ENCODE results near the gene ASGR2.
"Not testable (repeated sequence)": the region's sequence is repeated elsewhere in the genome, so short reads cannot be mapped to it uniquely, and the experiment has no call there.

The ASGR2 gene

DNA sequence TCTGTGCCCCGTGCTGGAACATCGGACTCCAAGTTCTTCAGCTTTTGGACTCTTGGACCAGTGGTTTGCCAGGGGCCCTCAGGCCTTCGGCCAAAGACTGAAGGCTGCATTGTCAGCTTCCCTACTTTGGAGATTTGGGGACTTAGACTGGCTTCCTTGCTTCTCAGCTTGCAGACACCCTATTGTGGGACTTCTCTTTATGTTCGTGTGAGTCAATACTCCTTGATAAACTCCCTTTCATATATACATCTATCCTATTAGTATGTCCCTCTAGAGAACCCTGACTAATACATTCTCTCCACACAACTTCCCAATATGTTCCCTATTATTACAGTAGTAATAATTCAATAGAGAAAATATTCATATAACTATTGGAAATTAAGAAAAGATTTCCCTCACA is 9.2 kb upstream of the ASGR2 start:
- DNase-seq (ENCODE audit: low spot score): no peak
- Histone ChIP-seq H3K27ac (no peak overlapping the region), H3K4me3 (no peak overlapping the region)
- TF ChIP-seq, protein P1, sequence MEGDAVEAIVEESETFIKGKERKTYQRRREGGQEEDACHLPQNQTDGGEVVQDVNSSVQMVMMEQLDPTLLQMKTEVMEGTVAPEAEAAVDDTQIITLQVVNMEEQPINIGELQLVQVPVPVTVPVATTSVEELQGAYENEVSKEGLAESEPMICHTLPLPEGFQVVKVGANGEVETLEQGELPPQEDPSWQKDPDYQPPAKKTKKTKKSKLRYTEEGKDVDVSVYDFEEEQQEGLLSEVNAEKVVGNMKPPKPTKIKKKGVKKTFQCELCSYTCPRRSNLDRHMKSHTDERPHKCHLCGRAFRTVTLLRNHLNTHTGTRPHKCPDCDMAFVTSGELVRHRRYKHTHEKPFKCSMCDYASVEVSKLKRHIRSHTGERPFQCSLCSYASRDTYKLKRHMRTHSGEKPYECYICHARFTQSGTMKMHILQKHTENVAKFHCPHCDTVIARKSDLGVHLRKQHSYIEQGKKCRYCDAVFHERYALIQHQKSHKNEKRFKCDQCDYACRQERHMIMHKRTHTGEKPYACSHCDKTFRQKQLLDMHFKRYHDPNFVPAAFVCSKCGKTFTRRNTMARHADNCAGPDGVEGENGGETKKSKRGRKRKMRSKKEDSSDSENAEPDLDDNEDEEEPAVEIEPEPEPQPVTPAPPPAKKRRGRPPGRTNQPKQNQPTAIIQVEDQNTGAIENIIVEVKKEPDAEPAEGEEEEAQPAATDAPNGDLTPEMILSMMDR (IDR thresholded peaks at IDR 0.05): no peak

DNA sequence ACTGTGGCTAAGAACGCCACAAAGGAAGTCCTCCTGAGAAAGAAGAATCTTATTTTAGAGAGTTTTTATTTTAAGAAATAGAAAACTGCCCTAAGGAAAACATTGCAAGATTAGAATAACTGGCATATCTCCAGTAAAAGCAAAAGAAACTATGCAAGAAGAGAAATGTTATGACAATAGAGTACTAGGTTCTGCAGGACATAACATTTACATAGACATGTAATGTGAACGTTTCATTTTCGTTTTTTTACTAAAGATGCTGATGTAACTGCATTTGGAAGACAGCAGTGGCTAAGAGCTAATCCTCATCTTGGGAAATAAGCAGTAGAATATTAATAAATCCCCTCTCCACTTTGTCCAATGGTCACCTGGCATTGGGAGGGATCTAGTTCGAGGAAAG is 7.8 kb upstream of the ASGR2 start:
- no peak overlapping the region for H3K27ac ChIP-seq
- DNase-seq (ENCODE audit: low spot score): no peak
- TF ChIP-seq, protein P1 (IDR thresholded peaks at IDR 0.05): no peak
- H3K4me3 ChIP-seq: no peak overlapping the region

DNA sequence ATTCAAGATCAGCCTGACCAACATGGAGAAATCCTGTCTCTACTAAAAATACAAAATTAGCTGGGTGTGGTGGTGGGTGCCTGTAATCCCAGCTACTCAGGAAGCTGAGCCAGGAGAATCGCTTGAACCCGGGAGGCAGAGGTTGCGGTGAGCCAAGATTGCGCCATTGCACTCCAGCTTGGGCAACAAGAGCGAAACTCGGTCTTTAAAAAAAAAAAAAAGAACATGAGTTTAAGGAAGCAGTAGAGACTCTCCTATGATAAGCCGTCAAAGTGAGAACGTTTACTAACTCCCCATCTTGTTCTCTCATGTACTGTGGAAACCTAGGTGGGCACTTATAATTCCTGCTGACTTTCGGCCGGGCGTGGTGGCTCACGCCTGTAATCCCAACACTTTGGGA is 6.0 kb upstream of the ASGR2 start:
- not testable (repeated sequence) for H3K4me3 ChIP-seq
- peak overlapping the region in 1 of 2 donors; percentile 74 for H3K27ac ChIP-seq

DNA sequence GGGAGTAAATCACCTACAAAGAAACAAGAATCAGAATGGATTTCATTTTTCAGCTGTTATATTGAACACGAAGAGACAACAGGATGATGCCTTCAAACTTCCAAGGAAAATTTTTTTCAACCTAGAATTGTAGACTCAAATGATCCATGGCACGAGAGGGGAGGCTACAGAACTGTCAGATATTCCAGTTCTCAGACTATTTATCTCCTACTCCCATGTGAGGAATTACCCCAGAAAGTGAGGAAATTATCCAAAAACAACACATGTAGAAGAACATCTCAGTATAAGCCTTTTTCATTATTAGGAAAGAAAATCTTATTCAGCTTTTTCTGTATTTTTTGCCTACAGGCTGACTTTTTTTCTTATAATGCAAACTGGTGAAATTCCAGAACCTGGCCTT is 5.5 kb upstream of the ASGR2 start:
- TF ChIP-seq, protein P1 (IDR thresholded peaks at IDR 0.05): no peak
- no peak for DNase-seq (ENCODE audit: low spot score)
- no peak overlapping the region for H3K27ac ChIP-seq
- H3K4me3 ChIP-seq: no peak overlapping the region

More for the DNA sequence above, 6.0 kb upstream of the ASGR2 start:
- not testable (repeated sequence) for DNase-seq (ENCODE audit: low spot score)

DNA sequence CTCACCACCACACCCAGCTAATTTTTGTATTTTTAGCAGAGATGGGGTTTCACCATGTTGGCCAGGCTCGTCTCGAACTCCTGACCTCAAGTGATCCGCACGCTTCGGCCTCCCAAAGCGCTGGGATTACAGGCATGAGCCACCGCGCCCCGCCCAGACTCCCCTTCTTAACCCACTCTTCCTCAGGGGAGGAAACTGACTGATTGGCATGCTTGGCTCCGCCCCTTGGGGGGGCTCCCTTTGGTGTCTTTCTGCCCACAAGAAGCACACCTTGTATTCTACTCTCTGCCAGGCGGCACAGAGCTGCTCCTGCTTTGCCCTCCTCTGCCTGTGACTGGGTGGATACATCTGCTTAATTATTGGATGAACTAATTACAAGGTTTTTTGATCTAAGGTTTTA is 4.7 kb upstream of the ASGR2 start:
- no peak for DNase-seq (ENCODE audit: low spot score)
- no peak overlapping the region for H3K4me3 ChIP-seq
- TF ChIP-seq, protein P1 (IDR thresholded peaks at IDR 0.05): no peak
- no peak overlapping the region for H3K27ac ChIP-seq

GRCh38 chr17:7114875-7115614 is 423 bp upstream of the ASGR2 start:
- Histone ChIP-seq H3K27ac (peak overlapping the region in 1 of 2 donors; percentile 58), H3K4me3 (no peak overlapping the region)
- DNase-seq (ENCODE audit: low spot score): no peak
- TF ChIP-seq, protein P1 (IDR thresholded peaks at IDR 0.05): no peak

DNA sequence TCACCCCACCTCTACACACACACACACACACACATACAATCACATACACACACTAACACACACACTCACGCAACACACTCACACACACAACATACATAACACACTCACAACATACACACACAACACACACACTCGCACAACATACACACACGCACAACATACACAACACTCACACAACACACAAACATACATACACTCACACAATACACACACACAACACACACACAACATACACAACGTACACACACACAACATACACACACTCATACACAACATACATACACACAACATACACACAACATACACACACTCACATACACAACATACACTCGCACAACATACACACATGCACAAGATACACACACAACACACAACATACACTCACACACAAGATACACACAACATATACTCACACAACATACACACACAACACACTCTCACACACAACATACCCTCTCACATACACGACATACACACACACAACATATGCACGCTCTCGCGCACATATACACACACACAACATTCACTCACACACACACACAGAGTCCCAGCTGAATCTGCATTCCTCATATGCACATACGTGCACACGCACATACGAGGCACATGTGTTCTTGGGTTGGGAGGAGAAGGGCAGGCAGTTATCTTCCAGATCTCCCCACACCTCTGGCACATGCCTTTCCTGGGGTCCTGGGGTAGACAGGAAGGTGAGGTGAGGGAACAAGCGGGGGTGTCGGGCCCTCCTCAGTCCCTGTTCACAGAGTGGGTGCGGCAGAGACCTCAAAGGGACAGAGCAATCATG is 1.1 kb downstream of the ASGR2 start:
- H3K4me3 ChIP-seq: no peak overlapping the region
- DNase-seq (ENCODE audit: low spot score): no peak
- no peak overlapping the region for H3K27ac ChIP-seq
- TF ChIP-seq, protein P1 (IDR thresholded peaks at IDR 0.05): no peak
